Body of pancreas (tissue), 4 donors: ENCODE results near the gene HOMER2. TPM values are rescaled to one million over a fixed set of nuclear protein-coding genes. Genes with fewer than 3 reads are reported as not detected.
A peak's percentile ranks its signal among the peaks of the same experiment; 100 is the strongest.

Experiments
- ATAC-seq: fragments of 150-250 bp; one replicate; pipeline ENCODE4 v1.9.1; 2016
- DNase-seq, 4 donors: peaks; one replicate each; pipeline ENCODE4 v3.0.0-alpha.2; 2019
- H3K27ac ChIP-seq, 4 donors: fragments of 200-600 bp; sonication (generic); 1 replicate in 3 of 4; 2 replicates in 1 of 4; pipeline versions ENCODE4 v1.5.1 to v1.6.1; 2016 to 2019; ENCODE audit warnings: mild to moderate bottlenecking in 1 of 4, mixed read lengths in 1 of 4, moderate library complexity in 1 of 4
- H3K27me3 ChIP-seq, 2 donors: fragments of 200-600 bp; sonication (generic); one replicate each; pipeline ENCODE4 v1.6.0; 2016; ENCODE audit warnings: mild to moderate bottlenecking in 1 of 2
- H3K36me3 ChIP-seq, 2 donors: fragments of 200-600 bp; sonication (generic); replicated peaks in 1 of 2; 2 replicates each; pipeline ENCODE4 v1.5.1; 2016; ENCODE audit warnings: low read depth in 2 of 2; ENCODE audit not compliant: insufficient read depth in 1 of 2
- H3K4me1 ChIP-seq: fragments of 200-600 bp; sonication (generic); one replicate; pipeline ENCODE4 v1.6.0; 2016
- H3K4me3 ChIP-seq, 2 donors: fragments of 200-600 bp; sonication (generic); 1 replicate in 1 of 2; 2 replicates in 1 of 2; pipeline ENCODE4 v1.5.1; 2016 to 2019
- H3K9me3 ChIP-seq, 3 donors: fragments of 200-600 bp; sonication (generic); 1 replicate in 2 of 3; 2 replicates in 1 of 3; pipeline ENCODE4 v1.5.1; 2016
- CTCF ChIP-seq, 7 experiments: fragments of 450-650 bp in 4 of 7; fragments of 200-600 bp in 3 of 7; sonication (generic) in 3 of 7; IDR thresholded peaks; one replicate each; pipeline ENCODE4 v1.5.1; 2016 to 2019; ENCODE audit warnings: antibody characterized with exemption in 7 of 7
- POLR2A ChIP-seq, 3 donors: fragments of 450-650 bp; IDR thresholded peaks; one replicate each; pipeline ENCODE4 v1.6.1; 2016; ENCODE audit warnings: antibody characterized with exemption in 3 of 3, mild to moderate bottlenecking in 2 of 3
- WGBS, 2 donors: methylation state at CpG; one replicate each; pipeline ENCODE4 v1.1.5; 2017; 5-methylcytosine and 5-hydroxymethylcytosine counted together
- intact Hi-C: fragments of 100-400 bp; cut with DNase I; formaldehyde crosslinking; loops from one replicate; pipeline ENCODE4 v1.15.1; 2023
- total RNA-seq, 2 donors: library from RNA; depleted of rRNA; stranded (reverse); fragments of >200 nt; gene quantifications; one replicate each; pipeline ENCODE4 v1.1.0, GENCODE V29; 2016

The HOMER2 gene
- total RNA-seq, 2 donors from 2014 or later, result 331 to 469 TPM

- intact Hi-C loops, result no loop called here
- Histone ChIP-seq H3K4me1 (peaks cover 22% of the 10 kb centered on the region), H3K4me3 (no peak overlapping the region), H3K36me3 (peaks cover 3 to 8% of the 10 kb centered on the region in 2 donors), H3K9me3 (no peaks in the 10 kb centered on the region), H3K27ac (no peak overlapping the region), H3K27me3 (no peaks in the 10 kb centered on the region)
- TF ChIP-seq CTCF (IDR thresholded peaks at IDR 0.05), result no peak
- TF ChIP-seq POLR2A (IDR thresholded peaks at IDR 0.05), result no peak
- ATAC-seq (no peak), DNase-seq (no peak)
- WGBS, 2 donors, result 77 to 80% methylated on average over 4 of the region's 4 CpGs
Measured at GRCh38 chr15:82812994-82813393, 139.5 kb downstream of the HOMER2 start.

- Histone ChIP-seq H3K27me3 (no peaks in the 10 kb centered on the region), H3K4me3 (peak overlapping the region; percentile 63 to 65), H3K36me3 (peaks cover 0 to 3% of the 10 kb centered on the region in 2 donors), H3K27ac (peak overlapping the region; percentile 98 to 100 (median 100)), H3K4me1 (peaks cover 22% of the 10 kb centered on the region), H3K9me3 (no peaks in the 10 kb centered on the region)
- WGBS, 2 donors, result 0% methylated on average over 6 of the region's 6 CpGs
- TF ChIP-seq CTCF (IDR thresholded peaks at IDR 0.05) (no peak), POLR2A (IDR thresholded peaks at IDR 0.05) (no peak)
- DNase-seq, result no peak
- no peak for ATAC-seq
- intact Hi-C loops, result no loop called here
Measured at GRCh38 chr15:82810890-82811426, 141.6 kb downstream of the HOMER2 start.

- peaks cover 0 to 3% of the 10 kb centered on the region in 2 donors for H3K36me3 ChIP-seq
- peak overlapping the region; percentile 98 to 100 (median 100) for H3K27ac ChIP-seq
- H3K4me3 ChIP-seq, result peak overlapping the region; percentile 63 to 65
- peak; percentile 46 to 61 (median 57) for DNase-seq
- intact Hi-C loops, result no loop called here
- 0 to 1% methylated on average over 8 to 68 of the region's 81 CpGs for WGBS, 2 donors
- no peaks in the 10 kb centered on the region for H3K9me3 ChIP-seq
- TF ChIP-seq CTCF (IDR thresholded peaks at IDR 0.05) (no peak), POLR2A (IDR thresholded peaks at IDR 0.05) (peak in 1 of 3 donors; percentile 18)
- peak; percentile 52 for ATAC-seq
- peaks cover 22% of the 10 kb centered on the region for H3K4me1 ChIP-seq
- H3K27me3 ChIP-seq, result no peaks in the 10 kb centered on the region
Measured at GRCh38 chr15:82810061-82810889, 142.2 kb downstream of the HOMER2 start.

GRCh38 chr15:82809308-82810060, 143.0 kb downstream of the HOMER2 start, which contains the start of gene WHAMM:
WHAMM (plus strand) TSS chr15:82809628; CDS start chr15:82809727, 99 bp downstream.
- intact Hi-C loops, result no loop called here
- peak within 1 kb of the TSS; percentile 98 to 100 (median 100) for H3K27ac ChIP-seq
- peak within 1 kb of the TSS; percentile 63 to 65 for H3K4me3 ChIP-seq
- peak in 2 of 7 experiments; percentile 21 to 28 for TF ChIP-seq CTCF (IDR thresholded peaks at IDR 0.05)
- peak; percentile 97 to 98 (median 98) for TF ChIP-seq POLR2A (IDR thresholded peaks at IDR 0.05)
- WGBS, 2 donors, result 0% methylated on average over 13 to 57 of the region's 67 CpGs
- ATAC-seq (peak; percentile 98), DNase-seq (peak; percentile 99)
- peaks cover 22% of the 10 kb centered on the region for H3K4me1 ChIP-seq
- peaks cover 0 to 3% of the 10 kb centered on the region in 2 donors for H3K36me3 ChIP-seq
- no peaks in the 10 kb centered on the region for H3K9me3 ChIP-seq
- no peaks in the 10 kb centered on the region for H3K27me3 ChIP-seq
